Measurements from ENCODE around the gene ARRB2. TPM values are rescaled to one million over a fixed set of nuclear protein-coding genes. Genes with fewer than 3 reads are reported as not detected.

Gene ARRB2
- total RNA-seq, 1 donor from 2014 or later = 5.8 TPM

- peaks cover 28% of the 10 kb centered on the region for H3K27me3 ChIP-seq (ENCODE audit: control insufficient read depth, insufficient read depth, low read length)
- TF ChIP-seq, protein P1, sequence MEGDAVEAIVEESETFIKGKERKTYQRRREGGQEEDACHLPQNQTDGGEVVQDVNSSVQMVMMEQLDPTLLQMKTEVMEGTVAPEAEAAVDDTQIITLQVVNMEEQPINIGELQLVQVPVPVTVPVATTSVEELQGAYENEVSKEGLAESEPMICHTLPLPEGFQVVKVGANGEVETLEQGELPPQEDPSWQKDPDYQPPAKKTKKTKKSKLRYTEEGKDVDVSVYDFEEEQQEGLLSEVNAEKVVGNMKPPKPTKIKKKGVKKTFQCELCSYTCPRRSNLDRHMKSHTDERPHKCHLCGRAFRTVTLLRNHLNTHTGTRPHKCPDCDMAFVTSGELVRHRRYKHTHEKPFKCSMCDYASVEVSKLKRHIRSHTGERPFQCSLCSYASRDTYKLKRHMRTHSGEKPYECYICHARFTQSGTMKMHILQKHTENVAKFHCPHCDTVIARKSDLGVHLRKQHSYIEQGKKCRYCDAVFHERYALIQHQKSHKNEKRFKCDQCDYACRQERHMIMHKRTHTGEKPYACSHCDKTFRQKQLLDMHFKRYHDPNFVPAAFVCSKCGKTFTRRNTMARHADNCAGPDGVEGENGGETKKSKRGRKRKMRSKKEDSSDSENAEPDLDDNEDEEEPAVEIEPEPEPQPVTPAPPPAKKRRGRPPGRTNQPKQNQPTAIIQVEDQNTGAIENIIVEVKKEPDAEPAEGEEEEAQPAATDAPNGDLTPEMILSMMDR (IDR thresholded peaks at IDR 0.05; ENCODE audit: insufficient read depth, low read length, poor library complexity, severe bottlenecking) = no peak
- H3K36me3 ChIP-seq (ENCODE audit: control insufficient read depth, insufficient read depth, low read length) = no peaks in the 10 kb centered on the region
- no peak for DNase-seq (ENCODE audit: low read depth)
- H3K4me3 ChIP-seq (ENCODE audit: low read depth, low read length) = no peak overlapping the region
Measured at GRCh38 chr17:4735876-4736651, 25.6 kb downstream of the ARRB2 start.

DNA sequence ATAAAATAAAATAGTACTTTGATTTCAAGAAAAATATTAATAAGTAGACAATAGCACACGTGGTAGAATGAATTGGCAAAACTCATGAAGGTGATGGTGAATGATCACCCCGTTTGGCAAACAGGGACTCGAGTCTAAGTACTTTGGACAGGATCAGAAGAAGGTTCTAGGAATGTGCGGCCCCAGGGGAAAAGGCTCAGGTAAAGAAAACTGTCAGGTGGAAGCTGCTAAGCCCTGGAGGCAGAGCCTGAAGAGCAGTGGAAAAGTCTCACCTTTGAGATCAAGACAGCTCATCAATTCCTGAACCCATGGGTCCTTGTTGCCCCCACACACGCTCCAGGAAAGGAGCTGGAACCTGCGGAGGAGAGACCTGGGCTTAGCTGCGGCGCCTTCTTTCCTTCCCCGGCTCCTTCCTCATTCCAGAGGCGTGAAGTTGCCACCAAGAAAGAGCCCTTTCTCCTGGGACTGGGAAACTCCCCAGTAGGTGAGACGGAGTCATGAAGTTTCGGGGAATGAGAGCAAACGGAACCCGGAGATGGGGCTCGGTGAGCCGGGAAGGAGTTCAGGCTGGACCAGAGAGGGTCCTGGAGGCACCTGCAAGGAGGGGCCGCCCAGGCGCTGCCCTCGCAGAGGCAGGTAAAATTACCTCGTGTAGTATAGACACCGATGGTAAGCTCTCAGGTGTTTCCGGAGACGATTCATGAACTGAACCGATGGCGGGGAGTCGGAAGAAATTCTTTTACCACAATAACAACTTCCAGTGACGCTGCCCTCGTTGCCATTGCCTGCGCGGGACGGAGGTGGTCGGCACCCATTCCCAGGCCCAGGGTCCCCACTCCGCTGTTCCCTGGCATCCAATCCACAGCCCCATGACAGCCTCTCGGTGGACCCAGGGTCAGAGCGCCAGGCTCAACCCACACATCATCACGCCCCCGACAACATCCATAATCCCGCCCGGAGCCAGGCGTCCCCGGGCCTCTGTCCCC is 28.0 kb downstream of the ARRB2 start:
- peak overlapping the region; percentile 63 for H3K4me3 ChIP-seq (ENCODE audit: low read depth, low read length)
- peak; percentile 21 for DNase-seq (ENCODE audit: low read depth)
- H3K27me3 ChIP-seq (ENCODE audit: control insufficient read depth, insufficient read depth, low read length) = peaks cover 35% of the 10 kb centered on the region
- TF ChIP-seq, protein P1 (IDR thresholded peaks at IDR 0.05; ENCODE audit: insufficient read depth, low read length, poor library complexity, severe bottlenecking) = no peak
- no peaks in the 10 kb centered on the region for H3K36me3 ChIP-seq (ENCODE audit: control insufficient read depth, insufficient read depth, low read length)

DNA sequence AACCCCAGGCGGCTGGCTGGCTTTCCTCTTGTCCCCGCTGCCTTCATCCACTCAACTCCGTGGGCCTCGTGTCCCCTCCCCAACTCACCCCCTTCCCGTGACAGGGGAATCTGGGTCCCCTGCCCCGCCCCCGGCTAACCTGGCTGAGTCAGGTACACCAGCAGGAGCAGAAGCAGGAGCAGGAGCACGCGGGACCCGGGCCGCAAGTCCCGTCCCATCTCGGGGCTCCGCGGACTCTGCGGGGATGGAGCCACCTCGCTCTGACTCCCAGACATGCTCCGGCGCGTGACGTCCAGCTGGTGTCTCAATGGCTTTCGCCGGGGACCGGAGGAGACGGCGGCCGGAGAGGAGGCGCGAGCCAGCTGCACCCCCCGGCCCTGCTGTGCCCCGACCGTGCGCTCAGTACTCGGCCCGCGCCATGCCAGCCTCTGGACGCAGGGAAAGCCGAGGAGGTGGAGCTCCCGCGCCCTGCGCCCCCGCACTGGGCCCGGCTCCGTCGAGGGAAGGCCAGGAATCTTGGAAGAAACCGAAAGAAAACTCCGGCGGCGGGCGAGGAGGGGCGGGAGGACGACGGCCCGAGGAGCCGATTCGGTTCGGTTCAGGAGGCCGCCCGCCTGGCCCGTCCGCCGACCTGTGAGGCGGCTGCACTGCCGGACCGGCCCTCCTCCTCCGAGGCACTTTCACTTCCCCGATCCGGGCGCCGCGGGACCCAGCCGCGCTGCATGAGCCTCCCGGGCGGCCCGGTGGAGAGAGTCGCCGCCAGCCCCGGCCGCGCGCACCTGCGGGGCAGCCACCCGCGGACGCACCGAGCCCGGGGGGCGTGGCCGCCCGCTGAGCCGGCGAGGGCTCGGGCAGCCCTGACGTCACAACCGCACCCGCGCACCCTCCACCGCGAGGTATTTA is 28.9 kb downstream of the ARRB2 start, which contains the start of the genes CXCL16 and ZMYND15:
CXCL16 (minus strand) TSS at position 807 of the 903 bp plus-strand sequence; CDS start at position 218, 589 bp downstream.
ZMYND15 (plus strand) TSS at position 712 of the 903 bp plus-strand sequence. CDS start 716 bp downstream, outside the sequence.
- H3K4me3 ChIP-seq (ENCODE audit: low read depth, low read length) = peak within 1 kb of the TSS; percentile 63
- TF ChIP-seq, protein P1 (IDR thresholded peaks at IDR 0.05; ENCODE audit: insufficient read depth, low read length, poor library complexity, severe bottlenecking) = no peak
- no peaks in the 10 kb centered on the region for H3K36me3 ChIP-seq (ENCODE audit: control insufficient read depth, insufficient read depth, low read length)
- H3K27me3 ChIP-seq (ENCODE audit: control insufficient read depth, insufficient read depth, low read length) = peaks cover 42% of the 10 kb centered on the region
- DNase-seq (ENCODE audit: low read depth) = no peak

DNA sequence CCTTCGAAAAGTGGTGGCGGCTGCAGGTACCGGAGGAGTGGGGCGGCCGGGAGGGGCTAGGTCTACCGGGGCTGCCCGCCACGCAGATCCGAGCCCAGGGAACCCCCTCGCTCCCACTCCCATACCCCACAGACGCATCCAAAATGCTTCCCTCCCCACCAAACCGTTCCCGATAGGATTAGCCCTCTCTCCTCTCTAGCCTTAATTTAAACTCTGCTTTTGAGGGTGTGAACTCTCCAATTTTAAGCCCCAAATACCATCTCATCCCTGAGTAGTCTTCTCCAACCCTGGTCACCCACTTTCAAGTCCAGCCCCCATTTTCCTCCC is 29.6 kb downstream of the ARRB2 start:
- TF ChIP-seq, protein P1 (IDR thresholded peaks at IDR 0.05; ENCODE audit: insufficient read depth, low read length, poor library complexity, severe bottlenecking) = no peak
- peak overlapping the region; percentile 63 for H3K4me3 ChIP-seq (ENCODE audit: low read depth, low read length)
- H3K36me3 ChIP-seq (ENCODE audit: control insufficient read depth, insufficient read depth, low read length) = no peaks in the 10 kb centered on the region
- DNase-seq (ENCODE audit: low read depth) = no peak
- H3K27me3 ChIP-seq (ENCODE audit: control insufficient read depth, insufficient read depth, low read length) = peaks cover 48% of the 10 kb centered on the region

GRCh38 chr17:4740584-4740983 is 30.2 kb downstream of the ARRB2 start:
- Histone ChIP-seq H3K36me3 (ENCODE audit: control insufficient read depth, insufficient read depth, low read length) (no peaks in the 10 kb centered on the region), H3K4me3 (ENCODE audit: low read depth, low read length) (no peak overlapping the region), H3K27me3 (ENCODE audit: control insufficient read depth, insufficient read depth, low read length) (peaks cover 54% of the 10 kb centered on the region)
- TF ChIP-seq, protein P1 (IDR thresholded peaks at IDR 0.05; ENCODE audit: insufficient read depth, low read length, poor library complexity, severe bottlenecking) = no peak
- DNase-seq (ENCODE audit: low read depth) = no peak
